HG03045 (cell line): ENCODE results near the gene SLC9A2.
A peak's percentile ranks its signal among the peaks of the same experiment; 100 is the strongest.

ENCODE experiments used
- ATAC-seq: cut with Tn5 transposase; IDR thresholded peaks from one replicate; pipeline ENCODE4 v1.9.1; 2021; ENCODE audit warnings: mild to moderate bottlenecking, moderate library complexity; ENCODE audit not compliant: unreplicated experiment

Gene SLC9A2

DNA sequence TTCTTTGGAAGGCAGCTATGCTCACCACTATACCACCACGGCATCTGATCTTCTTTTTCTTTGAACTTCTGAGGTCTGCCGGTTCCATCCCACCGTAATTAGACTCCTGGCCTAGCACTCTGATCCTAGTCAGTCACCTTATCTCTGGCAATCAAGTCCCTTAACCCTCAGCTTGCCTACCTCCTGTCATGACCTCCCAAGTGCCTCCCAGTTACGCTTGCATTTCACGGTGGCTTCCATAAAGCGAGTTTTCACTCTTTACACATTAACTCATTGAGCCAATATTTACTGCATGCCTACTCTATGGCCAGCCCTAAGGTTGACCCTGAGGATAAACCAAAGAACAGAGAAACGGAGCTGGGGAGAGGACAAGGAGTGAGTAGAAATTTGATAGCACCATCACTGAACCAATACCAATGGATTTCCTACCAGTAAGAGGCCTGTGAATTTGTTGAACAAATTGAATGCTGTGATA is 104.7 kb downstream of the SLC9A2 start:
- no peak for ATAC-seq

DNA sequence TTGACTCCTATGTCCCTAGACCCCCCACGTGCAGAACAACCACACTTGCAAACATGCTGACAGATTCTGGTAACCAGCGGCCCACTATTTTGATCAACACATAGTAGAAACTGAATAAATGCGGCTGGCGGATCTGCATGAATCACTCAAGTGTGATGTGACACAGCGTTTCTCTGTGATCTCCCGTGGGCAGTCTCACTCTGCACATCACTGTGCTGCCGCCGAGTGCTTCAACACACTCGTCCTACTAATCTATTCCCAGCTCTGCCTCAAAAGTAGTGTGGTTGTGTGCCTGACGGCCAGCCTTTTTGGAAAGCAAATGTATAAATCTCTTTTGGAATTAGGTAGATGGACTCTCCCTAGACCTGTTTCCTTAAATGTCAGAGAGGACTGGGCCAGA is 105.2 kb downstream of the SLC9A2 start:
- ATAC-seq = no peak

DNA sequence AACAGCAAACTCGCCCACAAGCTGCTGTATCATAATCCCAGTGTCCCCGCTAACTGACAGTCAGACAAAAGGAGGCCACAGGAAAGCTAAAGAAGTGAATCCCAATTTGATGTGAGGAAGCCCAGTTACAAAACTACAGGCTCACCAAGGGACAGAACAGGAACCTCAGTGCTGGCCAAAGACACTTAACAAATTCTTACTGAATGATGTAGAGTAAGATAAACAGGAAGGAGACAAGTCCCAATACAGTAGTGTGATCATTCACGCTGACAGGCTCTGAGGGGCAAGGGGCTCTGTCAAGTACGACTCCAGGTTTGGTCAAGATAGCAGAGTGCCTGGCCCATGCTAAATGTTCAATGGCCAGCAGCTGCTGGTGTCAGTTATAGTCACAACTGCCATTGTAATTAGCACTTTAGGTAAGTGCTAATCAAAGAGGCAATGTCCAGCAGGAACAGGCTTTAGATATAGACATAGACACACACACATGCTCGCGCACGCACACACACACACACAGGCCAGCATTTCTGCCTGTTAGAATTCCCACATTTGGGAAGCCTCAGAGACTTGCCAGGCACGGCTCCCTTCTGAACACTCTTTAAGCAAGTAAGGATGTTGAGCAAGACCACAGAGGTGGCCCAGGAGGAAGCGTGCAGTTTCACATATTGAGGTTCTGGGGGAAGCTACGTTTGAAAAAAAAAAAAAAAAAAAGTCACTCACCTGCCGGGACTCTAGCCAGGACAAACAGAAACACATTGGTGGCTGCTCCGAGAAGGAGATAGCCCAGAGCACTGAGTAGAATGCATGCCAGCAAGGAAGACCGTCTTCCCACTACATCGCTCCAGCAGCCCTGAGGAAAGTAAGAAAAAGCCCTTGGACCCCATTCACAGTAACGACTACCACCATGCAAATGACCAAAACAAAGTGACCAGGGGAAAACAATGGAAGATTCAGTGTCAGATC is 107.1 kb downstream of the SLC9A2 start:
- no peak for ATAC-seq

DNA sequence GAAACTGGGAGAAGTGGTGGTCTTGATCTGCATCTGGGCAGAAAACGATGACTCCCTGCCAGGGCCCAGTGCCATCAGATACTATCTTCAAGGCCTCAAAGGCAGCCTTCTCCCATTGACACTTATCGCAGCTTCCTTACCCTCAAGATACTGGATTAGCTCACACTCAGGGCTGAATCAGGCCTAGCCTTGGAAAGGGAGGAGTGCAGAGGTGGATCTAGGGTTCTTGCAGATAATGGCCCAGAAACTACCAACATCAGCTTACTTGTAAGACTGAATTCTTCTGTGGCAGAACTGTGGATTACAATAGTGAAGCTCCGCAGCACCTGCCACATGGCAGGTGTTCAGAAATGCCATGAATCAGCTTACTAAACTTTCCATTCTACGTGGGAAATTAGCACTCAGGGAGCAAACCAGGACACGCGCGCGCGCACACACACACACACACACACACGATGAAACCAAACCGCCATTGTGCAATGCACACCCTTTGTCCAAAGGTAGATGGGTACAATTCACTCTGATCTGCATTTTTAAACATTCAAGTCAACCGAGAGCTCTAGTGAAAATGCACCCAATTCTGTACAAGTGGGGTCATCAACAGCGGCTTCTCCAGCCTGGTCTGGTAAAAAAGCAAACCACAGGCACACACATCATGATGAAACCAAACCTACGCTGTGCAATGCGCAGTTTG is 116.2 kb downstream of the SLC9A2 start:
- ATAC-seq = no peak

DNA sequence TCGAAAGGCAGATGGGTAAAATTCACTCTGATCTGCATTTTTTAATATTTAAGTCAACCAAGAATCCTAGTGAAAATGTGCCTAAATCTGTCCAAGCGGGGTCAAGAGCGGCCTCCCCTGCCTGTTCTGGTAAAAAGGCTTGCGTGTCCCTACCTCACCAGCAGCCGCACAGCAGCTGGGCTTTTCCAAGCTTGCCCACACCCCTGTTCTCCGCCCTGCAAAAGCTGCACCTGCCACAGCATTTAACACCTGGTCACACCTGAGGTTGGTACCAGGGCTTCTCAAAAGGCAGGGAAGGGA is 116.7 kb downstream of the SLC9A2 start:
- peak; percentile 23 for ATAC-seq

DNA sequence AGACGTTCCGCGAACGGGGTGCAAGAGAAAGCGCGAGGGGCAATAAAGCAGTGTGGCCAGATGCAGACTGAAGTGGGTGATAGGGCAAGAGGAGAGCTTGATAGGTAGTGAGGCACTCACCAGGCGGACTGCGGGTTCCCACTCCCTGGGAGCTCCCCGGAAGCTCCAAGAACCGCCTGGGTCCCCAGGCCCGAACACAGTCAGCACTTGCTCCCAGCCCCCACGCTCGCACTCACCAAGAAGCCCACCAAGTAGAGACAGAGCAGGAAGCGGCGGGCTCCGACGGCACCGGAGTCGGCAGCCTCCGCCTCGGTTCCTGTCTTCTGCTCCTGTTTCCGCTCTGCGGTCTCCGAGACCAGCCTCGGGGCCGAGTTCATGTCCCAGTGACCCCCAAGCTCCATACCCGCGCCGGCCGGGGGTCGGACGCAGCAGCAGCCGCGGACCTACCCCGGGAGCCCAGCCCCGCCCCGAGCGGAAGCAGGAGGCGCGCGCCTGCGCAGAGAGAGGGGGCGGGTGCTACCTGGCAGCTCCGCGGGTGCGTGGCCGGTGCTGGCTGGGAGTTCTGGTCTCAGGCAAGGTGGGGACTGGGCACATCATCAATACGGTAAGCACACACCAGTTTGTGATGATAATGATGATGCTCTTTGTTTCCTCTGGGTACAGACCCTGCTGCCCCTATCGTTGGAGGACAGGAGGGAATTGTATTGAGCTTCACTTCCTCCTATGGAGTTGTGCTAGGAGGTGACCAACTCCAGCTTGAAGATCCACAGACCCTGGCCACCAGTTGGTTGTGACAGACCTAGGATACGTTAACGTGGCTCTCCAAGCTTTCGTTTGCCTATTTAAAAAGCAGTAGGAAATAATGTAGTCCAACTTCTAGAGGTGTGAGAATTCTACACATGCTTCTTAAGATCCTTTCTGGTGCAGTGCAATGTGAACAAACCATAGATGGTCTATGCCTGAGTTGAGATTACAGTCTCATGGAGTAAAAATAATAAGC is 117.4 kb downstream of the SLC9A2 start:
- peak; percentile 97 for ATAC-seq

DNA sequence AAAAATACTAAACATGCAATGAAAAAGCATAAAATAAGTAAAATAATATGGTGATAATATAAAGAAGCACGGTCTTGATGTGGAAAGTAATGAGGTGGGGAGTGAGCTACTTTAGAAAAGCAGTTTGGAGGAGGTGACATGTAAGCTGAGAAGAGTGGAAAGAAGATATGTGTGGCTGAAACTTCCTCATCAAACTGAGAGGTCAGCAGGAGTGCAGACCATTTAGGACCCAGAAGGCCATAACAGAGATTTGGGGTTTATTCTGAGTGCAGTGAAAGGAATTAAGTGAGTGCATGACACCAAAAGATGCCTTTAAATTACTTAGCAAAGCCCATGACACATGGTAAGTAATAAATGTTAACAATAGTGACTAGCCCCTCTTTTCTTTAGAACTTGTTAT is 118.1 kb downstream of the SLC9A2 start:
- ATAC-seq = no peak

DNA sequence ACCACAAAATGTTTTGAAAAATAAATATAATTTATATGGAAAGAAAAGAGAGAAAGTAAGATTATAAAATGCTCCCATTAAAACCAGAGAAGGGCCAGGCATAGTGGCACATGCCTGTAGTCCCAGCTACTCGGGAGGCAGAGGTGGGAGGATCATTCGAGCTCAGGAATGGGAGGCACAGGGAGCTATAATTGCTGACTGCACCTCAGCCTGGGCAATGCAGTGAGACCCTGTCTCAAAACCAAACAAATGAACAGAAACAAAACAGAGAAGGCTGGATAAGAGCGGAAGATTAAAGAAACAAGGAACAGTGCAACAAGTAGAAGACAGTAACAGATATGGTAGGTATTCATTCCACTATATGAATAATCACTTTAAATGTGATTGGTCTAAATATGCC is 123.9 kb downstream of the SLC9A2 start:
- no peak for ATAC-seq

DNA sequence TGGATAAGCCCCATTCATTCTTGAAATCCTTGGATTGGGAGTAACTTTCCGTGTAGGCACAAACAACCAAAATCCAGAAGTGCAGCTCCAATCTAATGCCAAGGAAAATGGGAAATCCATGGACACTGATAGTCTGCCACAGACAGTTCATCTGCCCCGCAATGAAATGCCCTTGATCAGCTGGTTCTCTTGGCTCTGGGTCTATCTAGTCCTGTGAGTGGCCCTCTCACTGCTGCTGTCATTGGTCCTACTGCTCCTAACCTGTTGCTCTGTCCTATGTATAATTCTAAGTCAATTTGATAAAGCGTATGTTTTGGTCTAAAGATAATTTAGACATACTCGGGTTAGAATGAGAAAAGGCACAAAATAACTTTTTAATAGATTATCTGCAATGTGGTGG is 128.8 kb downstream of the SLC9A2 start:
- no peak for ATAC-seq

DNA sequence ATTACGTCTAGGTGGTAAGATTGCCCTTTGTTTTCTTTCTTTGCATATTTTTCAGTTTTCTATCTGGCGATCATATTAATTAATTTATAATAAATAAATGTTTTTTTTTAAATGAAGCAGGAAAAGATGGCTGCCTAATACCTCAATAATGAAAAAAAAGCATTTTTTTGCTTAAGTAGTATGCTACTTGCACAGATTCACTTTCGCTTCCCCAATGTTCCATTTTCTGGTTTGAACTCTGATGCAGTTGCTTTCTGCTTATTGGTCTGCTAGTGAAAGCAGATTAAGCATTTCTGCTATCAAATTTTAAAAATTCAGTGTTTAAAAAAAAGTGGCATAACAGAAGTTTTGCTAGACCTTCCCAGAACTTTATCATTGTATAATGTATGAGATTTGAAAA is 130.6 kb downstream of the SLC9A2 start:
- peak; percentile 66 for ATAC-seq

DNA sequence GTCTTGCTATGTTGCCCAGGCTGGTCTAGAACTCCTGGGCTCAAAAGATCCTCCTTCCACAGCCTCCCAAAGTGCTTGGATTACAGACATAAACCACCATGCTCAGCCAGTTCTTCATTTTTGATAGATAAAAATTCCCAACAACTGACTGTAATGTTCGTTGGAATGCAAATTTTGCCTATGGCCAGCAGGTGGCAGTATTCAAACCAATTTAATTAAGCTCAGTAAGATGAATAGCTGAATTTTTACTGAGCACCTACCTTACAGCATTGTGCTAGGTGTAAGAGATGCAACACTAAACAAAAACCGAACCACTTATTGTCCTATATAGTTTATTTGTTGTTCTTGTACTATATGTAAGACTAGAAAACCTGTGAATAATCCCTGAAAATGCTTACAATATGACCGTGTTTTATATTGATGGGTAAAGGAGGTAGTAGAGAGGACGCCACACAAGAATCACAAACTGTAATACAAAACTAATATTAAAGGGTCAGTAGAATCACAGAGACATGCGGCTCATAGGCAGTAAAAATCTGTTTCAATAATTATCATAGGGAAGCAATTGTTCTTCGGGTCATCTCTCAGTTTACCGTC is 134.3 kb downstream of the SLC9A2 start:
- no peak for ATAC-seq

DNA sequence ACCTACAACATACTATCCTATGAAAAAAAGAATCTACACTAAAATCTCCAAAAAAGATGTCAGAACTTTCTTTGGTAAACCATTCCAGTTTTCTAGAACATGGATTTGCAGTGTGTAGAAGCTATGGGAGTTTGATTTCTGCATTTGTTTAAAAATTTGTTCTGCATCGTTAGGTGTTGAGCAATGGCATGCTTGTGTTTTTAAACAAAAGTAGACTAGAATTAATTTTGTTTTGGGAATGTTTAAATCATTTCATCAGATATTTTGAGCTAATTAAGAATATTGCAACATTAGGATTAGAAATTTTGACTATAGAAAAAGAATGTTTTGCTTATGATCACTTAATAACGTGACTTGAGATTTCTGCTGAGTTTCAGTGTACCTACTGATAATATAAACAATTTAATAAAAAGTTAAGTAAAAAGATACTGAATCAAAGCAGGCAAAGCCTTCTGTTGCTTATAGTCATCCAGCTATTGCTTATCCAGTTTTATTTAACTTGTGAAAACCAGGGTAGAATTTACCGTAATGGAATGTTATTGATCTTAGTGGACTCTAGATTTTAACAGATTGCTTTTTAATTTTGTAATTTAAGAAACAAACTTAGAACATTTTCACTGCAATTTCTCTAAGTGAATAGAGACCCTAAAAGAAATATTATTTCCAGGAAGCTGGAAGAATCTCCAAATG is 135.2 kb downstream of the SLC9A2 start:
- no peak for ATAC-seq

DNA sequence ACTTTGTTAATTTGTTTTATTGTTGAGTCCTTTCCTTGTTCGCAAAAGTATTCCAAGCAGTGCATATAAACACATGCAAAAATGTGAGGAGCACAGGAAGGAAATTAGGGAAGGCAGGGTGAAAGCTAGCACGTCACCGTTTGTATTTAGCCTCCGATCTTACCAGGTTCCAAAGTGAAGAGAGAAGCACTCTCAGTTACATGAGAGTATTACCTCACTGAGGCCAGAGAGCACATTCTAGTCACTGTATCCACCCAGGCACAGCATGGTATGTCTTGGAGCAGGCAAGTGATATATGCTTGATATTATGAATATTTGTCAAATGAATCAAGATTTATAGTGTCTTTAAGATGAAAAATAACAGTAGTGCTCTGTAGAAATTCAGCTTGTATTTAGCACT is 135.9 kb downstream of the SLC9A2 start:
- ATAC-seq = no peak

DNA sequence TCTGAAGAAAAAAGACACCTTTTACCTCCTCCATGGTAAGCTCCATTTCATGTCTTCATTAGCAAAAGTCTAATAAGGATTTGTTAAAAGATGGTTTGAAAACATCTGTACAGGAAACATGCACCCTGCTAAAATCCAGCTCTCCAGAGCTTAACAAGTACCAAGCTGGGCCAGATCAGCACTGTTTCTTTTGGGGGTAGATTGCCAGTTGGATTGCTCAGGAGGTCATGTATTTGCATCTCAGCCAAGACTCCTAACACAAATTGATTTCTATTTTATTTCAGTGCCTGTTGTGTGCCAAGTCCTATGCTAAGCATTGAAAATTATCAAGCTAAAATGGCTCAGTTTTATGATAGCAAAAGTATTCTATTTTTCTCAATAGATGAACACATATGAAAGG is 139.1 kb downstream of the SLC9A2 start:
- ATAC-seq = no peak
